Natural killer cell treated with Interleukin-12 subunit alpha and Interleukin-12 subunit beta and Interleukin-15 and Interleukin-18, amount 100 ng/mL, for 72 hours (primary cell): ENCODE results near the gene ITGAE. TPM values are rescaled to one million over a fixed set of nuclear protein-coding genes. Genes with fewer than 3 reads are reported as not detected.
A peak's percentile ranks its signal among the peaks of the same experiment; 100 is the strongest.
"Not testable (repeated sequence)": the region's sequence is repeated elsewhere in the genome, so short reads cannot be mapped to it uniquely, and the experiment has no call there.

Experiments
- ATAC-seq, 2 donors: fragments of 150-1000 bp; cut with Tn5 transposase in 1 of 2; sonication (Bioruptor Pico), chemical (Tn5 transposase) in 1 of 2; 2 replicates each; pipeline ENCODE4 v1.10.0; 2021
- DNase-seq: peaks from one replicate; pipeline ENCODE4 v3.0.0; 2022; ENCODE audit warnings: low spot score
- H3K27ac Mint-ChIP-seq, 2 donors: 1 replicate in 1 of 2; 2 replicates in 1 of 2; pipeline ENCODE4 v1.8.0; 2022; ENCODE audit warnings: mixed read lengths in 2 of 2, mild to moderate bottlenecking in 1 of 2, moderate library complexity in 1 of 2
- H3K27me3 Mint-ChIP-seq, 2 donors: 1 replicate in 1 of 2; 2 replicates in 1 of 2; pipeline ENCODE4 v1.8.0; 2022; ENCODE audit warnings: mixed read lengths in 2 of 2
- H3K36me3 Mint-ChIP-seq: one replicate; pipeline ENCODE4 v1.8.0; 2022; ENCODE audit warnings: mixed read lengths
- H3K4me1 Mint-ChIP-seq, 2 donors: 1 replicate in 1 of 2; 2 replicates in 1 of 2; pipeline ENCODE4 v1.8.0; 2022; ENCODE audit warnings: low read depth in 2 of 2, mixed read lengths in 2 of 2, mild to moderate bottlenecking in 1 of 2
- H3K4me3 Mint-ChIP-seq: one replicate; pipeline ENCODE4 v1.8.0; 2022; ENCODE audit warnings: mixed read lengths
- H3K9me3 Mint-ChIP-seq: 2 replicates; pipeline ENCODE4 v1.8.0; 2022; ENCODE audit warnings: mixed read lengths
- total RNA-seq, 2 donors: library from RNA; stranded (reverse); gene quantifications; one replicate each; pipeline ENCODE4 v1.2.3, GENCODE V29; 2022

ITGAE gene
- total RNA-seq, 2 donors from 2014 or later = 73.9 to 97.8 TPM

DNA sequence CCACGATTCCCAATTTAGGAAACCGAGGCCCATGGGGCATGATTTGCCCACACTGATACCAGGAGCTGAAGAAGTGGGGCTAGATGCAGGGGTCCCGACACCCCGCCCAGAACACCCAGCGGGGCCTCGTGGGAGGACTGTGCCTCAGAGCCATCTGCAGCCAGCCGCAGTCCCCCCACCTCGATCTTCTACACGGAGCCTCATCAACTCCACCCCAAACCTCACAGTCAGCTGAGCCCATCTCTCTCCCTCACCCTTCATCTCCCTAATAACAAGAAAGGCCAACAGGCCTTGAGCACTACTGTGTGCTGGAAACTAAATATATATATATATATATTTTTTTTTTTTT is 4.2 kb downstream of the ITGAE start:
- no peak for DNase-seq
- peak; percentile 42 to 50 for ATAC-seq
- peaks cover 44 to 57% of the 10 kb centered on the region in 2 donors for H3K4me1 Mint-ChIP-seq
- peak overlapping the region; percentile 72 for H3K4me3 Mint-ChIP-seq
- H3K9me3 Mint-ChIP-seq = no peaks in the 10 kb centered on the region
- no peaks in the 10 kb centered on the region for H3K36me3 Mint-ChIP-seq
- peak overlapping the region; percentile 72 to 77 for H3K27ac Mint-ChIP-seq
- H3K27me3 Mint-ChIP-seq = peaks cover 0 to 2% of the 10 kb centered on the region in 2 donors

- Mint-ChIP-seq H3K27ac (peak overlapping the region; percentile 72 to 77), H3K4me3 (peak overlapping the region; percentile 72), H3K36me3 (no peaks in the 10 kb centered on the region), H3K4me1 (peaks cover 49 to 63% of the 10 kb centered on the region in 2 donors), H3K9me3 (no peaks in the 10 kb centered on the region), H3K27me3 (peaks cover 0 to 2% of the 10 kb centered on the region in 2 donors)
- DNase-seq = peak; percentile 90
- ATAC-seq = peak; percentile 93 to 94
Observed at GRCh38 chr17:3796110-3796821, 4.7 kb downstream of the ITGAE start.

DNA sequence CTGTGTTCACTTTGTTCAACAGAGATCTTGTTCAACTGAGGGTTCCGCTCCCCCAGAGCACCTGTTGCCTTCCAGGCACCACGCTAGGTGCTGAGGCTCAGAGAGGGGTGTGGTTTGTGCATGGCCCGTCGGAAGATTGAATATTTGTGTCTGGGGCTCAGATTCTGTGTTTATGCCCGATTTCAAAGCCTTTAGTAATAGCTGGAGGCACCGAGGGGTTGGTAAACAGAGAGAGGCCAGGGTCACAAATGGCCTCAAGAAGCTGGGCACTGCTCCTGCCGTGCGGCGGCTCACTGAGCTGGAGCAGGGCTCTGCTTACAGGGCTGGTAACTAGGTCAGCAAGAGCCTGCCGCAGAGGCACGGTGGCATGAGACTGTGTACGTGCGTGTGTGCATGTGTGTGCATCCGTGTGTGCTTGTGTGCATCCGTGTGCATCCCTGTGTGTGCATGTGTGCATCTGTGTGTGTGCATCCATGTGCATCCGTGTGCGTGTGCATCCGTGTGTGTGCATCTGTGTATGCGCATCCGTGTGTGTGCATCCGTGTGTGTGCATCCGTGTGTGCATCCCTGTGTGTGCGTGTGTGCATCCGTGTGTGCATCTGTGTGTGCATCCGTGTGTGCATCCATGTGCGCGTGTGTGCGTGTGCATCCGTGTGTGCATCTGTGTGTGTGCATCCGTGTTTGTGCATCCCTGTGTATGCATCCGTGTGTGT is 5.4 kb downstream of the ITGAE start:
- H3K4me3 Mint-ChIP-seq = peak overlapping the region; percentile 78
- peak overlapping the region; percentile 74 to 77 for H3K27ac Mint-ChIP-seq
- ATAC-seq (no peak), DNase-seq (no peak)
- H3K36me3 Mint-ChIP-seq = no peaks in the 10 kb centered on the region
- H3K27me3 Mint-ChIP-seq = peaks cover 0 to 2% of the 10 kb centered on the region in 2 donors
- H3K4me1 Mint-ChIP-seq = peaks cover 53 to 65% of the 10 kb centered on the region in 2 donors
- no peaks in the 10 kb centered on the region for H3K9me3 Mint-ChIP-seq

DNA sequence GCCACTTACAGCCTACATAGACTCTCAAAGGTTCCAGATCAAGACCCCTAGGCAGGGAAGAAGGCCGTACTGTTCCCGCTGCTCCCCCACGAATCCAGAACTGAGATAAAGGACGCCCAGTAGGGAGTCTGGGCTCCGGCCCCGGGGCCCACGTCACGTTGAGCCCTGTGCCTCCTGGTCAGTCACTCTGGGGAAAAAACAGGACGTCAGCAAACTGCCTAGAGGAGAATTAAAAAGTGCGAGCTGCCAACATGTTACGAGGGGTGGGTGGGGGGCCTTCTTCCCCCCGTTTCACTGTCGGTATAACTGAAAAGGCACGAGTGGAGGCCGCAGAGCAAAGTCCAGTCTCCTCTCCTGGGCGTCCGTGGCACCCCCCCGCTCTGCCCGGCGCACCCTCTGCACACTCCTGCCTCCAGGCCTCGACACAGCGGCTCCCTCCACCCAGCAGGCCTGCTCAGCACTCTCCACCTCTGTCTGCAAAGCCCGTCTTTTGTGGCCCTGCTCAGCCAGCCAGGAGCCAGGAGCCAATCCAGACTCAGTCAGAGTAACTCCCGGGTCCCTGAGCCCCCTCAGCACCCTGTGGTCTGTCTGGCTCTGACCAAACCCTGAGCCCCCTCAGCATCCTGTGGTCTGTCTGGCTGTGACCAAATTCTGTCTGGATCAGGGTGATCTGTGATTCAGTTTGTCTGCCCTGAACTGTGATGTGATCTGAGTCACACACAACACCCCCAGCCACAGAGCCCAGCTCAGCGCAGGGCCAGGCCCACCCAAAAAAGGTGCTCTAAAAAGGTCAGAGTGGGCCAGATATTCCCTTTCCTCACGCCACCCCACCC is 6.2 kb downstream of the ITGAE start:
- H3K27me3 Mint-ChIP-seq = peaks cover 0 to 2% of the 10 kb centered on the region in 2 donors
- no peaks in the 10 kb centered on the region for H3K9me3 Mint-ChIP-seq
- H3K4me1 Mint-ChIP-seq = peaks cover 60 to 71% of the 10 kb centered on the region in 2 donors
- no peaks in the 10 kb centered on the region for H3K36me3 Mint-ChIP-seq
- ATAC-seq = peak; percentile 82
- H3K27ac Mint-ChIP-seq = peak overlapping the region; percentile 68 to 74
- peak; percentile 80 for DNase-seq
- peak overlapping the region; percentile 78 for H3K4me3 Mint-ChIP-seq

DNA sequence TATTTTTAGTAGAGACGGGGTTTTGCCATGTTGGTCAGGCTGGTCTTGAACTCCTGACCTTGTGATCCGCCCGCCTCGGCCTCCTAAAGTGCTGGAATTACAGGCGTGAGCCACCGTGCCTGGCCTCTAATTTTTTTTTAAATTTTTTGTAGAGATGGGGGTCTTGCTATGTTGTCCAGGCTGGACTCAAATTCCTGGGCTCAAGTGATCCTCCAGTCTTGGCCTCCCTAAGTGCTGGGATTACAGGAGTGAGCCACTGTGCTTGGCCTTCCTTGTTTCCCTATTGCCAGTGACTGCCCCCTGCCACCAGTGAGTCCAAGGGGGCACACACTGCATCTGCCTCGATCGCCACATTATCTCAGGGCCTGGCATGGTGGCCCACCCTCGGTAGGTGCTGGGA is 6.8 kb downstream of the ITGAE start:
- not testable (repeated sequence) for H3K27me3 Mint-ChIP-seq, H3K9me3 Mint-ChIP-seq, H3K36me3 Mint-ChIP-seq, ATAC-seq, H3K27ac Mint-ChIP-seq, H3K4me3 Mint-ChIP-seq, DNase-seq
- peaks cover 66 to 71% of the 10 kb centered on the region in 2 donors for H3K4me1 Mint-ChIP-seq

- not testable (repeated sequence) for H3K36me3 Mint-ChIP-seq, H3K9me3 Mint-ChIP-seq, DNase-seq, ATAC-seq, H3K27me3 Mint-ChIP-seq
- Mint-ChIP-seq H3K27ac (peak overlapping the region in 1 of 2 donors; percentile 31), H3K4me1 (peaks cover 62 to 64% of the 10 kb centered on the region in 2 donors), H3K4me3 (peak overlapping the region; percentile 22)
Observed at GRCh38 chr17:3793258-3793657, 7.7 kb downstream of the ITGAE start.

GRCh38 chr17:3792481-3792880 is 8.5 kb downstream of the ITGAE start:
- Mint-ChIP-seq H3K4me3 (no peak overlapping the region), H3K4me1 (peaks cover 60 to 63% of the 10 kb centered on the region in 2 donors), H3K36me3 (no peaks in the 10 kb centered on the region), H3K27ac (no peak overlapping the region), H3K27me3 (no peaks in the 10 kb centered on the region), H3K9me3 (no peaks in the 10 kb centered on the region)
- no peak for DNase-seq
- no peak for ATAC-seq

- Mint-ChIP-seq H3K4me3 (peak overlapping the region; percentile 47), H3K9me3 (no peaks in the 10 kb centered on the region), H3K27me3 (no peaks in the 10 kb centered on the region), H3K36me3 (no peaks in the 10 kb centered on the region), H3K27ac (peak overlapping the region; percentile 41 to 52), H3K4me1 (peaks cover 38 to 41% of the 10 kb centered on the region in 2 donors)
- no peak for DNase-seq
- ATAC-seq = peak; percentile 81 to 87
Observed at GRCh38 chr17:3788200-3788599, 12.8 kb downstream of the ITGAE start.

DNA sequence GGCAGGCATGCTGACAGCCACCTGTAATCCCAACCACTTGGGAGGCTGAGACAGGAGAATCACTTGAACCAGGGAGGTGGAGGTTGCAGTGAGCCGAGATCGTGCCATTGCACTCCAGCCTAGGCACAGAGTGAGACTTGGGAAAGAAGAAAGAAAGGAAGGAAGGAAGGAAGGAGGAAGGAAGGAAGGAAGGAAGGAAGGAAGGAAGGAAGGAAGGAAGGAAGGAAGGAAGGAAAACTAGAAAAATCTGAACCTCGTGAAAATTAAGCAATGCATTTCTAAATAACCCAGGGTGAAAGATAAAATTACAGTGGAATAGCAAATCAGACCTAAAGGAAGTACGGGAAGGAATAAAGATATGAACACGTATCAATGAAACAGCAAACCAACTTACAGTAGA is 15.7 kb downstream of the ITGAE start:
- ATAC-seq, H3K9me3 Mint-ChIP-seq, DNase-seq, H3K36me3 Mint-ChIP-seq, H3K27me3 Mint-ChIP-seq, H3K27ac Mint-ChIP-seq: not testable (repeated sequence)
- Mint-ChIP-seq H3K4me3 (peak overlapping the region; percentile 21), H3K4me1 (peaks cover 23 to 26% of the 10 kb centered on the region in 2 donors)

- H3K36me3 Mint-ChIP-seq = no peaks in the 10 kb centered on the region
- H3K4me1 Mint-ChIP-seq = peaks cover 7 to 9% of the 10 kb centered on the region in 2 donors
- H3K27ac Mint-ChIP-seq = no peak overlapping the region
- no peak for DNase-seq
- H3K27me3 Mint-ChIP-seq = no peaks in the 10 kb centered on the region
- no peaks in the 10 kb centered on the region for H3K9me3 Mint-ChIP-seq
- no peak for ATAC-seq
- no peak overlapping the region for H3K4me3 Mint-ChIP-seq
Observed at GRCh38 chr17:3782751-3783150, 18.2 kb downstream of the ITGAE start.

GRCh38 chr17:3780986-3781385 is 20.0 kb downstream of the ITGAE start:
- Mint-ChIP-seq H3K9me3 (no peaks in the 10 kb centered on the region), H3K27me3 (no peaks in the 10 kb centered on the region), H3K36me3 (no peaks in the 10 kb centered on the region), H3K27ac (peak overlapping the region; percentile 35 to 49), H3K4me1 (peaks cover 6 to 8% of the 10 kb centered on the region in 2 donors), H3K4me3 (no peak overlapping the region)
- no peak for ATAC-seq
- peak; percentile 37 for DNase-seq

GRCh38 chr17:3777366-3778120 is 23.4 kb downstream of the ITGAE start:
- Mint-ChIP-seq H3K36me3 (no peaks in the 10 kb centered on the region), H3K4me3 (no peak overlapping the region), H3K27me3 (no peaks in the 10 kb centered on the region), H3K9me3 (no peaks in the 10 kb centered on the region), H3K4me1 (peaks cover 0 to 9% of the 10 kb centered on the region in 2 donors), H3K27ac (peak overlapping the region in 1 of 2 donors; percentile 34)
- ATAC-seq (no peak), DNase-seq (peak; percentile 49)

GRCh38 chr17:3773966-3774365 is 27.0 kb downstream of the ITGAE start:
- Mint-ChIP-seq H3K27me3 (no peaks in the 10 kb centered on the region), H3K9me3 (no peaks in the 10 kb centered on the region), H3K36me3 (no peaks in the 10 kb centered on the region), H3K4me1 (peaks cover 25 to 36% of the 10 kb centered on the region in 2 donors), H3K4me3 (no peak overlapping the region), H3K27ac (peak overlapping the region in 1 of 2 donors; percentile 54)
- ATAC-seq = no peak
- no peak for DNase-seq
